Activated T-helper 17 cell treated with anti-CD3 and anti-CD28 coated beads, Interleukin-2, amount 50 U/mL, for 72 hours (primary cell): Measurements from ENCODE around the gene RRP8. TPM values are rescaled to one million over a fixed set of nuclear protein-coding genes. Genes with fewer than 3 reads are reported as not detected.
A peak's percentile ranks its signal among the peaks of the same experiment; 100 is the strongest.

ENCODE experiments used
- ATAC-seq: fragments of 150-1000 bp; cut with Tn5 transposase; replicated peaks from 2 replicates; pipeline ENCODE4 v1.10.0; 2021; ENCODE audit warnings: mild to moderate bottlenecking, moderate library complexity
- H3K27ac Mint-ChIP-seq: one replicate; pipeline ENCODE4 v1.8.0; 2022; ENCODE audit warnings: mixed read lengths
- H3K27me3 Mint-ChIP-seq: one replicate; pipeline ENCODE4 v1.8.0; 2022; ENCODE audit warnings: mixed read lengths
- H3K36me3 Mint-ChIP-seq: one replicate; pipeline ENCODE4 v1.8.0; 2022; ENCODE audit warnings: low read depth, mild to moderate bottlenecking, mixed read lengths
- H3K4me1 Mint-ChIP-seq: one replicate; pipeline ENCODE4 v1.8.0; 2022; ENCODE audit warnings: mixed read lengths
- H3K4me3 Mint-ChIP-seq: one replicate; pipeline ENCODE4 v1.8.0; 2022; ENCODE audit warnings: mild to moderate bottlenecking, mixed read lengths
- H3K9me3 Mint-ChIP-seq: one replicate; pipeline ENCODE4 v1.8.0; 2022; ENCODE audit warnings: mixed read lengths
- total RNA-seq, 2 donors: library from RNA; stranded (reverse); gene quantifications; one replicate each; pipeline ENCODE4 v1.2.3, GENCODE V29; 2022

RRP8 gene
- total RNA-seq, 2 donors from 2014 or later: 27.2 to 31.9 TPM

- H3K27me3 Mint-ChIP-seq: no peaks in the 10 kb centered on the region
- ATAC-seq: no peak
- no peak overlapping the region for H3K27ac Mint-ChIP-seq
- H3K4me3 Mint-ChIP-seq: no peak overlapping the region
- H3K36me3 Mint-ChIP-seq: peaks cover 45% of the 10 kb centered on the region
- no peaks in the 10 kb centered on the region for H3K9me3 Mint-ChIP-seq
- peaks cover 19% of the 10 kb centered on the region for H3K4me1 Mint-ChIP-seq
Measured at GRCh38 chr11:6604790-6605189, 1.4 kb upstream of the RRP8 start.

GRCh38 chr11:6604081-6604626, 738 bp upstream of the RRP8 start:
- Mint-ChIP-seq H3K9me3 (no peaks in the 10 kb centered on the region), H3K27ac (no peak overlapping the region), H3K27me3 (no peaks in the 10 kb centered on the region), H3K36me3 (peaks cover 45% of the 10 kb centered on the region), H3K4me1 (peaks cover 16% of the 10 kb centered on the region), H3K4me3 (no peak overlapping the region)
- ATAC-seq: peak; percentile 52

- Mint-ChIP-seq H3K27me3 (no peaks in the 10 kb centered on the region), H3K4me1 (peaks cover 20% of the 10 kb centered on the region), H3K27ac (no peak overlapping the region), H3K4me3 (no peak overlapping the region), H3K36me3 (peaks cover 45% of the 10 kb centered on the region), H3K9me3 (no peaks in the 10 kb centered on the region)
- no peak for ATAC-seq
Measured at GRCh38 chr11:6602096-6602940, 1.1 kb downstream of the RRP8 start.

GRCh38 chr11:6601041-6601461, 2.4 kb downstream of the RRP8 start:
- Mint-ChIP-seq H3K4me3 (no peak overlapping the region), H3K4me1 (peaks cover 13% of the 10 kb centered on the region)

GRCh38 chr11:6599881-6600390, 3.5 kb downstream of the RRP8 start:
- Mint-ChIP-seq H3K9me3 (no peaks in the 10 kb centered on the region), H3K4me1 (peaks cover 13% of the 10 kb centered on the region), H3K27ac (no peak overlapping the region), H3K4me3 (no peak overlapping the region), H3K36me3 (peaks cover 52% of the 10 kb centered on the region), H3K27me3 (no peaks in the 10 kb centered on the region)
- no peak for ATAC-seq

More at GRCh38 chr11:6601041-6601461, 2.4 kb downstream of the RRP8 start:
- Mint-ChIP-seq H3K27me3 (no peaks in the 10 kb centered on the region), H3K9me3 (no peaks in the 10 kb centered on the region), H3K36me3 (peaks cover 46% of the 10 kb centered on the region), H3K27ac (no peak overlapping the region)
- ATAC-seq: no peak

GRCh38 chr11:6599449-6599848, 4.0 kb downstream of the RRP8 start:
- peaks cover 16% of the 10 kb centered on the region for H3K4me1 Mint-ChIP-seq
- H3K9me3 Mint-ChIP-seq: no peaks in the 10 kb centered on the region
- peaks cover 56% of the 10 kb centered on the region for H3K36me3 Mint-ChIP-seq
- H3K27me3 Mint-ChIP-seq: no peaks in the 10 kb centered on the region
- peak overlapping the region; percentile 41 for H3K27ac Mint-ChIP-seq
- no peak overlapping the region for H3K4me3 Mint-ChIP-seq
- no peak for ATAC-seq

GRCh38 chr11:6598555-6598954, 4.9 kb downstream of the RRP8 start:
- no peaks in the 10 kb centered on the region for H3K27me3 Mint-ChIP-seq
- peaks cover 21% of the 10 kb centered on the region for H3K4me1 Mint-ChIP-seq
- no peak overlapping the region for H3K4me3 Mint-ChIP-seq
- ATAC-seq: no peak
- H3K9me3 Mint-ChIP-seq: no peaks in the 10 kb centered on the region
- peak overlapping the region; percentile 41 for H3K27ac Mint-ChIP-seq
- H3K36me3 Mint-ChIP-seq: peaks cover 64% of the 10 kb centered on the region

GRCh38 chr11:6596239-6596877, 7.1 kb downstream of the RRP8 start:
- H3K4me3 Mint-ChIP-seq: no peak overlapping the region
- H3K36me3 Mint-ChIP-seq: peaks cover 86% of the 10 kb centered on the region
- H3K27me3 Mint-ChIP-seq: no peaks in the 10 kb centered on the region
- H3K27ac Mint-ChIP-seq: peak overlapping the region; percentile 26
- H3K4me1 Mint-ChIP-seq: peaks cover 21% of the 10 kb centered on the region
- no peaks in the 10 kb centered on the region for H3K9me3 Mint-ChIP-seq
- no peak for ATAC-seq

- Mint-ChIP-seq H3K9me3 (no peaks in the 10 kb centered on the region), H3K4me3 (no peak overlapping the region), H3K36me3 (peaks cover 90% of the 10 kb centered on the region), H3K27me3 (no peaks in the 10 kb centered on the region), H3K27ac (peak overlapping the region; percentile 15), H3K4me1 (peaks cover 21% of the 10 kb centered on the region)
- ATAC-seq: no peak
Measured at GRCh38 chr11:6594142-6594768, 9.2 kb downstream of the RRP8 start.

- Mint-ChIP-seq H3K4me3 (no peak overlapping the region), H3K4me1 (peaks cover 4% of the 10 kb centered on the region), H3K27me3 (no peaks in the 10 kb centered on the region), H3K27ac (peak overlapping the region; percentile 61), H3K36me3 (peaks cover 69% of the 10 kb centered on the region), H3K9me3 (peaks cover 16% of the 10 kb centered on the region)
- no peak for ATAC-seq
Measured at GRCh38 chr11:6588018-6588417, 15.4 kb downstream of the RRP8 start.

- H3K27ac Mint-ChIP-seq: peak overlapping the region; percentile 61
- H3K36me3 Mint-ChIP-seq: peaks cover 68% of the 10 kb centered on the region
- H3K27me3 Mint-ChIP-seq: no peaks in the 10 kb centered on the region
- H3K4me1 Mint-ChIP-seq: peaks cover 4% of the 10 kb centered on the region
- peaks cover 18% of the 10 kb centered on the region for H3K9me3 Mint-ChIP-seq
- H3K4me3 Mint-ChIP-seq: no peak overlapping the region
- ATAC-seq: no peak
Measured at GRCh38 chr11:6587360-6587953, 16.0 kb downstream of the RRP8 start.

GRCh38 chr11:6586434-6587359, 16.7 kb downstream of the RRP8 start:
- H3K36me3 Mint-ChIP-seq: peaks cover 67% of the 10 kb centered on the region
- H3K4me3 Mint-ChIP-seq: no peak overlapping the region
- H3K4me1 Mint-ChIP-seq: peaks cover 4% of the 10 kb centered on the region
- no peaks in the 10 kb centered on the region for H3K27me3 Mint-ChIP-seq
- H3K9me3 Mint-ChIP-seq: peaks cover 18% of the 10 kb centered on the region
- no peak overlapping the region for H3K27ac Mint-ChIP-seq
- no peak for ATAC-seq

GRCh38 chr11:6584528-6584927, 18.9 kb downstream of the RRP8 start:
- no peak for ATAC-seq
- Mint-ChIP-seq H3K27me3 (no peaks in the 10 kb centered on the region), H3K27ac (no peak overlapping the region), H3K4me1 (peaks cover 4% of the 10 kb centered on the region), H3K4me3 (no peak overlapping the region), H3K36me3 (peaks cover 57% of the 10 kb centered on the region), H3K9me3 (peaks cover 18% of the 10 kb centered on the region)
